Naive thymus-derived CD4-positive, alpha-beta T cell (primary cell): Measurements from ENCODE around the gene ATG7. TPM values are rescaled to one million over a fixed set of nuclear protein-coding genes. Genes with fewer than 3 reads are reported as not detected.
A peak's percentile ranks its signal among the peaks of the same experiment; 100 is the strongest.

ENCODE experiments used
- ATAC-seq: fragments of 150-1000 bp; cut with Tn5 transposase; 2 replicates; pipeline ENCODE4 v1.10.0; 2021; ENCODE audit warnings: mild to moderate bottlenecking, moderate library complexity
- CTCF ChIA-PET: fragments of 350-600 bp; sonication (Branson Sonifier 250); formaldehyde crosslinking; loops from one replicate; lab custom pipeline; 2021; ENCODE audit warnings: antibody characterized with exemption; lab: Charles Lee
- POLR2A ChIA-PET: fragments of 350-600 bp; sonication (Branson Sonifier 250); formaldehyde crosslinking; loops from one replicate; lab custom pipeline; 2021; ENCODE audit warnings: antibody characterized with exemption, inconsistent platforms; lab: Charles Lee
- DNase-seq, 9 donors: peaks; one replicate each; pipeline versions ENCODE4 v3.0.0 to v3.0.0-alpha.2; 2020 to 2022; ENCODE audit warnings: mixed read lengths in 1 of 9
- H3K27ac ChIP-seq: one replicate; pipeline ENCODE4 v1.7.0; 2013; ENCODE audit warnings: mild to moderate bottlenecking, low read depth, low read length, moderate library complexity
- H3K27me3 ChIP-seq, 2 donors: one replicate each; pipeline ENCODE4 v1.7.0; 2013; ENCODE audit warnings: low read length in 2 of 2, mild to moderate bottlenecking in 2 of 2, moderate library complexity in 2 of 2; ENCODE audit not compliant: control insufficient read depth in 2 of 2, insufficient read depth in 2 of 2
- H3K36me3 ChIP-seq, 3 experiments: 1 replicate in 2 of 3; 2 replicates in 1 of 3; pipeline ENCODE4 v1.7.0; 2013; ENCODE audit warnings: low read length in 3 of 3, mild to moderate bottlenecking in 3 of 3, moderate library complexity in 1 of 3; ENCODE audit not compliant: insufficient read depth in 3 of 3, control insufficient read depth in 2 of 3
- H3K4me1 ChIP-seq, 2 donors: one replicate each; pipeline ENCODE4 v1.7.0; 2013; ENCODE audit warnings: low read length in 2 of 2, mild to moderate bottlenecking in 2 of 2, moderate library complexity in 1 of 2; ENCODE audit not compliant: control insufficient read depth in 2 of 2, insufficient read depth in 2 of 2
- H3K4me3 ChIP-seq: 2 replicates; pipeline ENCODE4 v1.7.0; 2013; ENCODE audit warnings: mild to moderate bottlenecking, low read length
- H3K9me3 ChIP-seq, 3 experiments: 1 replicate in 2 of 3; 2 replicates in 1 of 3; pipeline ENCODE4 v1.7.0; 2013; ENCODE audit warnings: low read length in 3 of 3; ENCODE audit not compliant: control insufficient read depth in 2 of 3
- H3K27ac Mint-ChIP-seq, 9 donors: one replicate each; pipeline ENCODE4 v1.8.0; 2020 to 2022; ENCODE audit warnings: mixed read lengths in 9 of 9, mild to moderate bottlenecking in 8 of 9, moderate library complexity in 5 of 9, inconsistent platforms in 2 of 9
- H3K27me3 Mint-ChIP-seq, 5 donors: one replicate each; pipeline ENCODE4 v1.8.0; 2021 to 2022; ENCODE audit warnings: mixed read lengths in 5 of 5, mild to moderate bottlenecking in 1 of 5
- H3K36me3 Mint-ChIP-seq, 5 donors: one replicate each; pipeline ENCODE4 v1.8.0; 2020 to 2022; ENCODE audit warnings: mixed read lengths in 5 of 5, mild to moderate bottlenecking in 3 of 5, inconsistent platforms in 1 of 5
- H3K4me1 Mint-ChIP-seq, 7 donors: one replicate each; pipeline ENCODE4 v1.8.0; 2020 to 2022; ENCODE audit warnings: mixed read lengths in 7 of 7, mild to moderate bottlenecking in 3 of 7, inconsistent platforms in 1 of 7
- H3K4me3 Mint-ChIP-seq, 10 donors: one replicate each; pipeline ENCODE4 v1.8.0; 2020 to 2022; ENCODE audit warnings: mild to moderate bottlenecking in 10 of 10, mixed read lengths in 10 of 10, moderate library complexity in 6 of 10, inconsistent platforms in 2 of 10
- H3K9me3 Mint-ChIP-seq, 11 donors: one replicate each; pipeline ENCODE4 v1.8.0; 2020 to 2022; ENCODE audit warnings: mixed read lengths in 11 of 11, mild to moderate bottlenecking in 4 of 11, inconsistent platforms in 1 of 11, moderate library complexity in 1 of 11
- intact Hi-C, 2 donors: fragments of 100-400 bp; cut with micrococcal nuclease; formaldehyde crosslinking; loops; one replicate each; pipeline ENCODE4 v1.15.1; 2023
- polyA plus RNA-seq, 2 donors: library from polyadenylated mRNA; unstranded; fragments of 300-500 nt; fragmentation: Illumina TruSeq; gene quantifications; one replicate each; pipeline ENCODE4 v1.2.3, GENCODE V29; 2021
- total RNA-seq, 6 experiments: library from RNA in 5 of 6; stranded (reverse) in 5 of 6; gene quantifications; 1 replicate in 5 of 6; 2 replicates in 1 of 6; pipeline ENCODE4 v1.2.3 and lab custom pipeline; 2021 to 2026

Gene ATG7
- total and polyA plus RNA-seq, 7 experiments from 2014 or later: 12.0 to 80.3 (median 33.6) TPM

- Mint-ChIP-seq H3K27me3 (no peaks in the 10 kb centered on the region), H3K27ac (peak overlapping the region in 1 of 9 donors; percentile 16), H3K4me3 (no peak overlapping the region), H3K4me1 (peaks cover 0 to 11% (median 3%) of the 10 kb centered on the region in 7 donors), H3K9me3 (no peaks in the 10 kb centered on the region), H3K36me3 (peaks cover 0 to 9% (median 2%) of the 10 kb centered on the region in 5 donors)
- Histone ChIP-seq H3K4me3 (no peak overlapping the region), H3K27me3 (no peaks in the 10 kb centered on the region), H3K27ac (no peak overlapping the region), H3K9me3 (no peaks in the 10 kb centered on the region), H3K36me3 (no peaks in the 10 kb centered on the region), H3K4me1 (no peaks in the 10 kb centered on the region)
- DNase-seq (no peak), ATAC-seq (no peak)
- ChIA-PET POLR2A (no interaction called here), CTCF (no interaction called here)
- intact Hi-C loops: no loop called here
Measured at GRCh38 chr3:11534011-11534792, 262.0 kb downstream of the ATG7 start.

GRCh38 chr3:11534793-11535101 lies 262.6 kb downstream of the ATG7 start:
- Mint-ChIP-seq H3K27ac (no peak overlapping the region), H3K9me3 (peaks cover 0 to 1% (median 0%) of the 10 kb centered on the region in 11 donors), H3K4me1 (peaks cover 0 to 11% (median 3%) of the 10 kb centered on the region in 7 donors), H3K4me3 (no peak overlapping the region), H3K36me3 (peaks cover 0 to 9% (median 3%) of the 10 kb centered on the region in 5 donors), H3K27me3 (no peaks in the 10 kb centered on the region)
- no peak for ATAC-seq
- DNase-seq: no peak
- no peak overlapping the region for H3K4me3 ChIP-seq
- ChIA-PET CTCF (no interaction called here), POLR2A (no interaction called here)
- no peak overlapping the region for H3K27ac ChIP-seq
- no peaks in the 10 kb centered on the region for H3K27me3 ChIP-seq
- no peaks in the 10 kb centered on the region for H3K4me1 ChIP-seq
- intact Hi-C loops: no loop called here
- H3K36me3 ChIP-seq: no peaks in the 10 kb centered on the region
- H3K9me3 ChIP-seq: no peaks in the 10 kb centered on the region

GRCh38 chr3:11535243-11535960 lies 263.2 kb downstream of the ATG7 start:
- no peaks in the 10 kb centered on the region for H3K27me3 Mint-ChIP-seq
- H3K27ac Mint-ChIP-seq: no peak overlapping the region
- no peak overlapping the region for H3K27ac ChIP-seq
- no peaks in the 10 kb centered on the region for H3K9me3 ChIP-seq
- intact Hi-C loops: no loop called here
- CTCF ChIA-PET: no interaction called here
- no peaks in the 10 kb centered on the region for H3K4me1 ChIP-seq
- no peak for DNase-seq
- POLR2A ChIA-PET: no interaction called here
- H3K4me3 ChIP-seq: no peak overlapping the region
- peaks cover 0 to 9% (median 3%) of the 10 kb centered on the region in 5 donors for H3K36me3 Mint-ChIP-seq
- H3K27me3 ChIP-seq: no peaks in the 10 kb centered on the region
- no peak overlapping the region for H3K4me3 Mint-ChIP-seq
- peaks cover 0 to 11% (median 3%) of the 10 kb centered on the region in 7 donors for H3K4me1 Mint-ChIP-seq
- no peaks in the 10 kb centered on the region for H3K36me3 ChIP-seq
- H3K9me3 Mint-ChIP-seq: peaks cover 0 to 2% (median 0%) of the 10 kb centered on the region in 11 donors
- ATAC-seq: no peak

- CTCF ChIA-PET: no interaction called here
- H3K27ac ChIP-seq: no peak overlapping the region
Measured at GRCh38 chr3:11536132-11536935, 264.1 kb downstream of the ATG7 start.

GRCh38 chr3:11536936-11537612 lies 264.9 kb downstream of the ATG7 start:
- Mint-ChIP-seq H3K27me3 (no peaks in the 10 kb centered on the region), H3K9me3 (peaks cover 0 to 2% (median 0%) of the 10 kb centered on the region in 11 donors), H3K36me3 (peaks cover 0 to 11% (median 10%) of the 10 kb centered on the region in 5 donors), H3K4me1 (peaks cover 0 to 10% (median 4%) of the 10 kb centered on the region in 7 donors), H3K4me3 (peak overlapping the region in 1 of 10 donors; percentile 3), H3K27ac (peak overlapping the region in 1 of 9 donors; percentile 46)
- Histone ChIP-seq H3K4me1 (no peaks in the 10 kb centered on the region), H3K9me3 (no peaks in the 10 kb centered on the region), H3K27me3 (no peaks in the 10 kb centered on the region), H3K36me3 (no peaks in the 10 kb centered on the region), H3K27ac (no peak overlapping the region), H3K4me3 (no peak overlapping the region)
- no peak for DNase-seq
- no peak for ATAC-seq
- POLR2A ChIA-PET: no interaction called here
- CTCF ChIA-PET: no interaction called here
- intact Hi-C loops: no loop called here

More at GRCh38 chr3:11536132-11536935, 264.1 kb downstream of the ATG7 start:
- H3K27ac Mint-ChIP-seq: peak overlapping the region in 1 of 9 donors; percentile 5
- POLR2A ChIA-PET: no interaction called here
- H3K36me3 Mint-ChIP-seq: peaks cover 0 to 10% (median 6%) of the 10 kb centered on the region in 5 donors
- intact Hi-C loops: no loop called here
- no peak overlapping the region for H3K4me3 Mint-ChIP-seq
- DNase-seq: no peak
- Histone ChIP-seq H3K27me3 (no peaks in the 10 kb centered on the region), H3K36me3 (no peaks in the 10 kb centered on the region), H3K9me3 (no peaks in the 10 kb centered on the region), H3K4me1 (no peaks in the 10 kb centered on the region), H3K4me3 (no peak overlapping the region)
- H3K27me3 Mint-ChIP-seq: no peaks in the 10 kb centered on the region
- peaks cover 0 to 11% (median 4%) of the 10 kb centered on the region in 7 donors for H3K4me1 Mint-ChIP-seq
- no peak for ATAC-seq
- peaks cover 0 to 2% (median 0%) of the 10 kb centered on the region in 11 donors for H3K9me3 Mint-ChIP-seq

GRCh38 chr3:11538581-11538980 lies 266.4 kb downstream of the ATG7 start:
- no peak overlapping the region for H3K27ac ChIP-seq
- no peaks in the 10 kb centered on the region for H3K9me3 ChIP-seq
- DNase-seq (no peak), ATAC-seq (no peak)
- Mint-ChIP-seq H3K36me3 (peaks cover 0 to 10% (median 9%) of the 10 kb centered on the region in 5 donors), H3K4me3 (no peak overlapping the region), H3K27me3 (no peaks in the 10 kb centered on the region), H3K4me1 (peaks cover 0 to 14% (median 3%) of the 10 kb centered on the region in 7 donors), H3K27ac (no peak overlapping the region), H3K9me3 (peaks cover 0 to 2% (median 0%) of the 10 kb centered on the region in 11 donors)
- H3K4me1 ChIP-seq: no peaks in the 10 kb centered on the region
- no peaks in the 10 kb centered on the region for H3K27me3 ChIP-seq
- ChIA-PET POLR2A (no interaction called here), CTCF (no interaction called here)
- no peak overlapping the region for H3K4me3 ChIP-seq
- intact Hi-C loops: no loop called here
- no peaks in the 10 kb centered on the region for H3K36me3 ChIP-seq
